ENCODE measurements around the gene LRRC26. TPM values are rescaled to one million over a fixed set of nuclear protein-coding genes. Genes with fewer than 3 reads are reported as not detected.

Gene LRRC26
- total and polyA plus RNA-seq, 2 of the 13 experiments (the other 11 are each of a cell fraction or from before 2014, with no cell fraction given), result not detected

DNA sequence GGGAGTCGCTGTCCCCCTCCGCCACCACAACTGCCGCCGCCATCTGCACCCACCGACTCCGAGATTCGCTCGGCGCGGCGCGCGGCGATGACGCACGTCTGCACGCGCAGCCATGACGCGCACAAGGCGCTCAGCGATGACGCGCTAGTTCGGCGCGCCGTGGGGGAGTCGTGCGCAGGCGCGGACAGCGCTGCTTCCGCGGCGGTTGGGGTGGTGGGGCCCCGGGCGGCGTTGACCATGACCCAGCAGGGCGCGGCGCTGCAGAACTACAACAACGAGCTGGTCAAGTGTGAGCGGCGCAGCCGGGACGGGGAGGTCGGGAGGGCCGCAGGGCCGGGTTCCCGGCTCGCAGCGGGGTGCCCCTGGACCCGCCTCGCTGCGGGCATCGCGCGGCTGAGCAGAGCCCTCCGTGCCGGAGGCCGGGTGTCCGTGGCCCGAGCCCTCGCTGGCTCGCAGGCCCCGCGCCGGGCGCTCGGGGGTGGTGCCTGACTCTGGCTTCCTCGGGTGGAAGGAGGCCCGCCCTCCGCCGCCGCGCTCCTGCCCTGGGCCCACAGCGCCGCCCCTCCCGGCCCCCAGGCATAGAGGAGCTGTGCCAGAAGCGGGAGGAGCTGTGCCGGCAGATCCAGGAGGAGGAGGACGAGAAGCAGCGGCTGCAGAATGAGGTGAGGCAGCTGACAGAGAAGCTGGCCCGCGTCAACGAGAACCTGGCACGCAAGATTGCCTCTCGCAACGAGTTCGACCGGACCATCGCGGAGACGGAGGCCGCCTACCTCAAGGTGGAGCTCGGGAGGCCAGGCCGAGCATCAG is 18.8 kb upstream of the LRRC26 start, which contains the start of the genes ANAPC2 and SSNA1 (continued):
- TF ChIP-seq REST (IDR thresholded peaks at IDR 0.05; ENCODE audit: borderline replicate concordance in 1 of 2, low read depth in 1 of 2, low read length in 2 of 2) (no peak; a peak in 1 of 4 replicates), SIX1 (CRISPR knock-in tag; IDR thresholded peaks at IDR 0.05; ENCODE audit: borderline replicate concordance) (no peak), TP53 (CRISPR knock-in tag; conservative IDR thresholded peaks at IDR 0.05) (peak; percentile 40; the same call in 1 of the 2 replicates), TEF (CRISPR knock-in tag; IDR thresholded peaks at IDR 0.05) (no peak), ATF7-NPFF (CRISPR knock-in tag; IDR thresholded peaks at IDR 0.05; ENCODE audit: low read depth) (peak; percentile 32; the same call in 1 of the 2 replicates), KDM3A (CRISPR knock-in tag; IDR thresholded peaks at IDR 0.05; ENCODE audit: low read depth) (peak; percentile 80), SMYD3 (CRISPR knock-in tag; IDR thresholded peaks at IDR 0.05) (no peak), SNRNP70 (IDR thresholded peaks at IDR 0.05; ENCODE audit: low read depth, low read length) (no peak), POLR2AphosphoS5 (IDR thresholded peaks at IDR 0.05; ENCODE audit: low read depth, low read length) (peak; percentile 72), ZNF879 (CRISPR knock-in tag; IDR thresholded peaks at IDR 0.05) (no peak), ZNF782 (CRISPR knock-in tag; IDR thresholded peaks at IDR 0.05; ENCODE audit: borderline replicate concordance) (no peak), ZFYVE20 (CRISPR knock-in tag; IDR thresholded peaks at IDR 0.05; ENCODE audit: borderline replicate concordance, low read depth) (no peak), ZMYM2 (CRISPR knock-in tag; IDR thresholded peaks at IDR 0.05) (no peak), ZNF30 (CRISPR knock-in tag; IDR thresholded peaks at IDR 0.05) (no peak), NPAS2 (CRISPR knock-in tag; IDR thresholded peaks at IDR 0.05; ENCODE audit: borderline replicate concordance) (no peak), KLF12 (CRISPR knock-in tag; IDR thresholded peaks at IDR 0.05; ENCODE audit: borderline replicate concordance) (peak; percentile 90), ZNF792 (CRISPR knock-in tag; IDR thresholded peaks at IDR 0.05) (peak; percentile 48; the same call in 1 of the 2 replicates), NR1H2 (CRISPR knock-in tag; IDR thresholded peaks at IDR 0.05; ENCODE audit: borderline replicate concordance, low read depth) (0 out of 2 replicates have a peak, but pooled peaks have one; percentile 50), MTA3 (CRISPR knock-in tag; IDR thresholded peaks at IDR 0.05) (no peak), SRY (CRISPR knock-in tag; IDR thresholded peaks at IDR 0.05) (no peak; the same call in 1 of the 2 replicates), EZH2 (conservative IDR thresholded peaks at IDR 0.05; ENCODE audit: low read depth, low read length) (no peak), CBFB (CRISPR knock-in tag; IDR thresholded peaks at IDR 0.05) (peak; percentile 91)

All from HepG2 (cell line).